Measurements from ENCODE around the gene CIT. TPM values are rescaled to one million over a fixed set of nuclear protein-coding genes. Genes with fewer than 3 reads are reported as not detected.

CIT gene
- polyA plus RNA-seq, 3 donors: 0.03 TPM; not detected in 2

GRCh38 chr12:119730381-119730780 is 146.7 kb downstream of the CIT start:
- Histone ChIP-seq H3K36me3 (replicated peaks in 1 of 2; ENCODE audit: control insufficient read depth in 1 of 2, insufficient read depth in 2 of 2, low read length in 2 of 2) (peaks cover 36 to 81% of the 10 kb centered on the region in 2 donors), H3K27ac (ENCODE audit: low read depth in 1 of 2, low read length in 2 of 2) (no peak overlapping the region), H3K4me1 (ENCODE audit: control insufficient read depth in 1 of 2, insufficient read depth in 2 of 2, low read length in 2 of 2) (no peaks in the 10 kb centered on the region), H3K79me2 (ENCODE audit: insufficient read depth, low read length) (no peaks in the 10 kb centered on the region), H3K9ac (ENCODE audit: insufficient read depth, low read length, poor library complexity, severe bottlenecking) (no peak overlapping the region), H3K9me3 (replicated peaks in 1 of 2; ENCODE audit: control insufficient read depth in 1 of 2, insufficient read depth in 1 of 2, low read length in 2 of 2) (no peaks in the 10 kb centered on the region), H4K20me1 (ENCODE audit: insufficient read depth, low read length) (no peaks in the 10 kb centered on the region), H3K27me3 (ENCODE audit: control insufficient read depth in 2 of 2, insufficient read depth in 2 of 2, low read length in 2 of 2) (no peaks in the 10 kb centered on the region), H3K4me3 (replicated peaks in 1 of 3; ENCODE audit: low read depth in 2 of 3, low read length in 3 of 3) (no peak overlapping the region), H3K4me2 (replicated peaks; ENCODE audit: extremely low read depth, low read length, poor library complexity, severe bottlenecking) (no peak overlapping the region), H2AFZ (ENCODE audit: insufficient read depth, low read depth, low read length, poor library complexity, severe bottlenecking) (no peak overlapping the region)
- H3K4me1 Mint-ChIP-seq: peaks cover 4% of the 10 kb centered on the region
- no peak for TF ChIP-seq CTCF (IDR thresholded peaks at IDR 0.05)
- no peak overlapping the region for H3K4me3 Mint-ChIP-seq
- no peak for DNase-seq
- no peaks in the 10 kb centered on the region for H3K27me3 Mint-ChIP-seq (ENCODE audit: low read depth in 3 of 3)
- 89% methylated on average over 13 of the region's 13 CpGs for WGBS (ENCODE audit: insufficient coverage)
- no peaks in the 10 kb centered on the region for H3K9me3 Mint-ChIP-seq
- peak overlapping the region in 1 of 7 donors; percentile 87 for H3K27ac Mint-ChIP-seq
- intact Hi-C loops (cut with micrococcal nuclease): no loop called here
- H3K36me3 Mint-ChIP-seq: peaks cover 50 to 83% of the 10 kb centered on the region in 2 donors

- TF ChIP-seq CTCF (IDR thresholded peaks at IDR 0.05): no peak
- no peak overlapping the region for H3K27ac ChIP-seq (ENCODE audit: low read depth in 1 of 2, low read length in 2 of 2)
- intact Hi-C loops (cut with micrococcal nuclease): no loop called here
- H3K9ac ChIP-seq (ENCODE audit: insufficient read depth, low read length, poor library complexity, severe bottlenecking): no peak overlapping the region
- H3K4me2 ChIP-seq (replicated peaks; ENCODE audit: extremely low read depth, low read length, poor library complexity, severe bottlenecking): no peak overlapping the region
- no peak overlapping the region for H3K4me3 ChIP-seq (replicated peaks in 1 of 3; ENCODE audit: low read depth in 2 of 3, low read length in 3 of 3)
- no peaks in the 10 kb centered on the region for H3K79me2 ChIP-seq (ENCODE audit: insufficient read depth, low read length)
- DNase-seq: no peak
- no peaks in the 10 kb centered on the region for H3K9me3 Mint-ChIP-seq
- H2AFZ ChIP-seq (ENCODE audit: insufficient read depth, low read depth, low read length, poor library complexity, severe bottlenecking): no peak overlapping the region
- peaks cover 45 to 81% of the 10 kb centered on the region in 2 donors for H3K36me3 Mint-ChIP-seq
- H3K4me1 Mint-ChIP-seq: peaks cover 4% of the 10 kb centered on the region
- no peaks in the 10 kb centered on the region for H3K27me3 Mint-ChIP-seq (ENCODE audit: low read depth in 3 of 3)
- no peaks in the 10 kb centered on the region for H3K27me3 ChIP-seq (ENCODE audit: control insufficient read depth in 2 of 2, insufficient read depth in 2 of 2, low read length in 2 of 2)
- H3K4me3 Mint-ChIP-seq: no peak overlapping the region
- H3K4me1 ChIP-seq (ENCODE audit: control insufficient read depth in 1 of 2, insufficient read depth in 2 of 2, low read length in 2 of 2): no peaks in the 10 kb centered on the region
- H3K9me3 ChIP-seq (replicated peaks in 1 of 2; ENCODE audit: control insufficient read depth in 1 of 2, insufficient read depth in 1 of 2, low read length in 2 of 2): no peaks in the 10 kb centered on the region
- WGBS (ENCODE audit: insufficient coverage): 100% methylated on average over 4 of the region's 8 CpGs
- H3K36me3 ChIP-seq (replicated peaks in 1 of 2; ENCODE audit: control insufficient read depth in 1 of 2, insufficient read depth in 2 of 2, low read length in 2 of 2): peaks cover 31 to 77% of the 10 kb centered on the region in 2 donors
- no peaks in the 10 kb centered on the region for H4K20me1 ChIP-seq (ENCODE audit: insufficient read depth, low read length)
- peak overlapping the region in 1 of 7 donors; percentile 17 for H3K27ac Mint-ChIP-seq
These were observed 147.2 kb downstream of the CIT start for GRCh38 chr12:119729871-119730270.
